OCI-LY3 (cell line): ENCODE measurements around the gene INPP5J.

Experiments used
- H2AFZ ChIP-seq: fragments of 200-600, 300-600 bp; shearing (Covaris generic); 2 replicates; pipeline ENCODE4 v1.6.0; 2014; ENCODE audit warnings: antibody characterized with exemption, low read depth, low read length
- H3K27ac ChIP-seq: fragments of 200-600, 300-600 bp; sonication (generic); 2 replicates; pipeline ENCODE4 v1.5.1; 2014; ENCODE audit warnings: mild to moderate bottlenecking, low read length, moderate library complexity, mixed read lengths
- H3K27me3 ChIP-seq: fragments of 200-600, 300-600 bp; sonication (generic); 2 replicates; pipeline ENCODE4 v1.6.1; 2014; ENCODE audit warnings: low read depth, low read length, mixed read lengths
- H3K36me3 ChIP-seq: fragments of 200-600, 300-600 bp; sonication (generic); replicated peaks from 2 replicates; pipeline ENCODE3; 2014; ENCODE audit warnings: low read depth, low read length, mixed read lengths
- H3K4me1 ChIP-seq: fragments of 300-600, 200-600 bp; sonication (generic); 2 replicates; pipeline ENCODE4 v1.6.1; 2014; ENCODE audit warnings: low read length, mixed read lengths
- H3K4me2 ChIP-seq: fragments of 200-600, 300-600 bp; sonication (generic); 2 replicates; pipeline ENCODE4 v1.6.1; 2014; ENCODE audit warnings: low read length, mixed read lengths
- H3K4me3 ChIP-seq: fragments of 300-600, 200-600 bp; sonication (generic); 2 replicates; pipeline ENCODE4 v1.5.1; 2014; ENCODE audit warnings: antibody characterized with exemption, mild to moderate bottlenecking, low read length, moderate library complexity
- H3K79me2 ChIP-seq: fragments of 300-600, 200-600 bp; shearing (Covaris generic); 2 replicates; pipeline ENCODE4 v1.6.1; 2014; ENCODE audit warnings: mild to moderate bottlenecking, low read length, mixed read lengths
- H3K9ac ChIP-seq: fragments of 300-600, 200-600 bp; shearing (Covaris generic); 2 replicates; pipeline ENCODE4 v1.6.0; 2014; ENCODE audit warnings: mild to moderate bottlenecking, low read length, moderate library complexity
- H3K9me3 ChIP-seq: fragments of 200-600, 300-600 bp; shearing (Covaris generic); 2 replicates; pipeline ENCODE4 v1.6.1; 2014; ENCODE audit warnings: low read length, mixed read lengths; ENCODE audit not compliant: insufficient read depth
- H4K20me1 ChIP-seq: fragments of 200-600, 300-600 bp; sonication (generic); 2 replicates; pipeline ENCODE4 v1.6.1; 2016; ENCODE audit warnings: low read length, mixed read lengths; ENCODE audit not compliant: insufficient read depth
- EZH2phosphoT487 ChIP-seq: fragments of 200-600 bp; shearing (Covaris generic); IDR thresholded peaks from 2 replicates; pipeline ENCODE4 v1.6.1; 2018; ENCODE audit warnings: antibody characterized with exemption, mixed run types, low read depth
- TF ChIP-seq, protein P1 (sequence below): fragments of 200-600, 300-600 bp; sonication (generic); IDR thresholded peaks from 2 replicates; pipeline ENCODE4 v1.5.1; 2014; ENCODE audit warnings: antibody characterized with exemption, low read length, low read depth

INPP5J gene

DNA sequence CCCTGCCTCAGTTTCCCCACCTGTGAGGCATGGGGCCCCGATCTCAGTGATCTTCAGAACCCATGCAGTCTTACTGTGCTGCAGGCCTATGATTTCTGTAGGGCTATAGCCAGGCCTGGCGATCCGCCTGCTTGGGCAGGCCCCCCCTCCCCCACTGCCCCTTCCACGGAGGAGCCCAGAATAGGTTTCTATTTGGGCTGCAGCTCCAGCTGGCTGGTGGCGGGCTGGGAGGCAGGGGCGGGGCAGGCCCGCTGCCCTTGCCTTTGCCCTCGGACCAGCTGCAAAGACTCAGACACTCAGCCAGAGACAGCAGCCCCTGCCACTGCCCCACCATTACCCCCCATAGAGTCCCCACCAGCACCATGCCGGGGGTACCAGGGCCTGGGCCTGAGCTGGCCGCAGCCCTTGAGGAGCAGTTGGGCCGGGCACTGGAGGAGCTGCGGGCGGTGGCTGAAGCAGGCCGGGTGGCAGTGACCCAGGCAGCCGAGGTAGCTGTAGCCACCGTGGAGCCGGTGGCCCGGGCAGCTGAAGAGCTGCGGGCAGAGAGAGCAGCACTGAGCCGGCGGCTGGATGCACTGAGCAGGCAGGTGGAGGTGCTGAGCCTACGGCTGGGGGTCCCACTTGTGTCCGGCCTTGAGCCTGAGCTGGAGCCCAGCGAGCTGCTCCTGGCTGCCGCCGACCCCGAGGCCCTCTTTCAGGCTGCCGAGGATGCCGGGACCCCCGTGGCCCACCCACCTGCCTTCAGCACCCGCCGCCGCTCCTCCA lies 29.5 kb upstream of the INPP5J start:
- Histone ChIP-seq H3K27me3 (no peaks in the 10 kb centered on the region), H3K36me3 (peaks cover 5% of the 10 kb centered on the region), H4K20me1 (no peaks in the 10 kb centered on the region), H3K27ac (no peak overlapping the region), H3K4me2 (no peak overlapping the region), H2AFZ (no peak overlapping the region), H3K79me2 (no peaks in the 10 kb centered on the region), H3K9ac (no peak overlapping the region), H3K9me3 (no peaks in the 10 kb centered on the region), H3K4me1 (peaks cover 10% of the 10 kb centered on the region), H3K4me3 (no peak overlapping the region)
- TF ChIP-seq, protein P1, sequence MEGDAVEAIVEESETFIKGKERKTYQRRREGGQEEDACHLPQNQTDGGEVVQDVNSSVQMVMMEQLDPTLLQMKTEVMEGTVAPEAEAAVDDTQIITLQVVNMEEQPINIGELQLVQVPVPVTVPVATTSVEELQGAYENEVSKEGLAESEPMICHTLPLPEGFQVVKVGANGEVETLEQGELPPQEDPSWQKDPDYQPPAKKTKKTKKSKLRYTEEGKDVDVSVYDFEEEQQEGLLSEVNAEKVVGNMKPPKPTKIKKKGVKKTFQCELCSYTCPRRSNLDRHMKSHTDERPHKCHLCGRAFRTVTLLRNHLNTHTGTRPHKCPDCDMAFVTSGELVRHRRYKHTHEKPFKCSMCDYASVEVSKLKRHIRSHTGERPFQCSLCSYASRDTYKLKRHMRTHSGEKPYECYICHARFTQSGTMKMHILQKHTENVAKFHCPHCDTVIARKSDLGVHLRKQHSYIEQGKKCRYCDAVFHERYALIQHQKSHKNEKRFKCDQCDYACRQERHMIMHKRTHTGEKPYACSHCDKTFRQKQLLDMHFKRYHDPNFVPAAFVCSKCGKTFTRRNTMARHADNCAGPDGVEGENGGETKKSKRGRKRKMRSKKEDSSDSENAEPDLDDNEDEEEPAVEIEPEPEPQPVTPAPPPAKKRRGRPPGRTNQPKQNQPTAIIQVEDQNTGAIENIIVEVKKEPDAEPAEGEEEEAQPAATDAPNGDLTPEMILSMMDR: no peak
- TF ChIP-seq EZH2phosphoT487: no peak

DNA sequence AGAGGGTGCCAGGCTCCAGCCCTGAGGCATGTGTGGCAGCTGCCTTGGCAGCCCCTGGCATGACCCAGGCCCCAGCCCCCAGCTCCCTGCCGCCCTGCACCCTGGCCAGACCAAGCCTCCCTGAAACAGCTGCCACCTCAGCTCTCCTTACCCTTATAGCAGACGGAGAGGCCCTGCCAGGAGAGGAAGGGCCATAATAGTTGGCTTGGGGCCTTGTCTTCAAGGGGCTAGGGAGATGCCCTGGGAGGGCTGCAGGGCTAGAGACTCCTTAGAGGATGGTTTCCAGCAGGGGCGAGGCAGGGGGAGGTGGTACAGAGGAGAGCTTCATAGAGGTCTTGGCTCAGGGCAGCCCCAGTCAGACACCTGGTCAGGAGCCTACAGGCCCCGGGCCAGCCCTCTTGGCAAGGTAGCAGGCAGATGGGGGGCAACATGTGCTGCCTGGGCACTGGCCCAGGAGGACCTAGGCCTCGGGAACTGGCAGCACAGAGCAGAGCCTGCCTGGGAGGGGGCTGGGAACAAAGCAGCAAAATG lies 28.7 kb upstream of the INPP5J start:
- Histone ChIP-seq H4K20me1 (no peaks in the 10 kb centered on the region), H3K9me3 (no peaks in the 10 kb centered on the region), H3K27ac (no peak overlapping the region), H3K79me2 (no peaks in the 10 kb centered on the region), H2AFZ (no peak overlapping the region), H3K36me3 (peaks cover 7% of the 10 kb centered on the region), H3K4me1 (peaks cover 8% of the 10 kb centered on the region), H3K27me3 (no peaks in the 10 kb centered on the region), H3K9ac (no peak overlapping the region), H3K4me2 (no peak overlapping the region), H3K4me3 (no peak overlapping the region)
- TF ChIP-seq EZH2phosphoT487: no peak
- TF ChIP-seq, protein P1: no peak

DNA sequence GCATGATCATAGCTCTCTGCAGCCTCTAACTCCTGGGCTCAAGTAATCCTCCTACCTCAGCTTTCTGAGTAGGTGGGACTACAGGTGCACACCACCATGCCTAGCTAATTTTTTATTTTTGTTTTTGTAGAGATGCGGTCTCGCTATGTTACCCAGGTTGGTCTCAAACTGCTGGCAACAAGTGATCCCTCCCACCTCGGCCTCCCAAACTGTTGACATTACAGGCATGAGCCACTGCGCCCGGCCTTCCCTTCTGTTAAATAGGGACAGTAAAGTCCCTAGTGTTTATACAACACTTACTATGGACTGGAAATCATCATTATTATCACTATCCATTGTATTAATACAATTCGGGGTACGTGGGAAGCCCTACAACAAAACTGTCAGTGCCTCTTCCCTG lies 28.0 kb upstream of the INPP5J start:
- no peak overlapping the region for H3K4me3 ChIP-seq
- H2AFZ ChIP-seq: no peak overlapping the region
- H3K4me1 ChIP-seq: peaks cover 1% of the 10 kb centered on the region; the same call in 1 of the 2 replicates
- no peaks in the 10 kb centered on the region for H4K20me1 ChIP-seq
- H3K27ac ChIP-seq: no peak overlapping the region
- TF ChIP-seq, protein P1: no peak
- TF ChIP-seq EZH2phosphoT487: no peak
- H3K9me3 ChIP-seq: no peaks in the 10 kb centered on the region
- no peaks in the 10 kb centered on the region for H3K79me2 ChIP-seq
- H3K36me3 ChIP-seq: peaks cover 8% of the 10 kb centered on the region
- no peak overlapping the region for H3K4me2 ChIP-seq
- H3K9ac ChIP-seq: no peak overlapping the region
- no peaks in the 10 kb centered on the region for H3K27me3 ChIP-seq

DNA sequence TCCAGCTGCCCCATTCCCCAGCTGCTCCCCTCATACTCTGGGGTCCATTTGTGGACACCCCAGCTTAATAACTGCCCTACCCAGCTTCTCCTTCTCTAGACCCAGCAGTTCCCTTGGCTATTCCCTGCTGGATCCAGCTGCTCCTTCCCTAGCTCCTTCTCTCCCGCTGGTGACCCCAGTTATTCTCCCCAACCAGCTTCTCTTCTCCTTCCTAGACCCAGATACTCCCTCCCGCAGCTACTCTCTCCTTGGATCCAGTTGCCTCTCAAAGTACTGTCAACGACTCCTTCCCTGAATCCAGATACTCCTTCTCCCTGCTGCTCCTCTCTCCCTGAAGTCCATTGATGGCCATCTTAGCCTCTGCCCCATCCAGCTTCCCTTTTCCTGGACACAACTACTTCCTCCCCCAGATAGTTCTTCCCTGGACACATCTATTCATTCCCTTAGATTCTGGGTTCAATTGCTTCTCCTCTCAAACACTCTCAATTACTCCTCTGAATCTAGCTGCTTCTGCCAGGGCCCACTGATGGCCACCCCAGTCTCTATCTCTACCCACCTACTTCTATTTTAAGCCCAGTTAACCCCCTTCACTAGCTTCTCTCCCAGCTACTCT lies 27.0 kb upstream of the INPP5J start:
- no peak overlapping the region for H2AFZ ChIP-seq
- H3K27ac ChIP-seq: no peak overlapping the region
- no peak overlapping the region for H3K4me3 ChIP-seq
- H3K36me3 ChIP-seq: peaks cover 8% of the 10 kb centered on the region
- H3K27me3 ChIP-seq: no peaks in the 10 kb centered on the region
- H3K4me1 ChIP-seq: no peaks in the 10 kb centered on the region
- no peaks in the 10 kb centered on the region for H3K79me2 ChIP-seq
- H3K4me2 ChIP-seq: no peak overlapping the region
- TF ChIP-seq, protein P1: no peak
- no peak for TF ChIP-seq EZH2phosphoT487
- no peaks in the 10 kb centered on the region for H3K9me3 ChIP-seq
- H4K20me1 ChIP-seq: no peaks in the 10 kb centered on the region
- H3K9ac ChIP-seq: no peak overlapping the region
